ENCODE results near the gene SYK.

DNA sequence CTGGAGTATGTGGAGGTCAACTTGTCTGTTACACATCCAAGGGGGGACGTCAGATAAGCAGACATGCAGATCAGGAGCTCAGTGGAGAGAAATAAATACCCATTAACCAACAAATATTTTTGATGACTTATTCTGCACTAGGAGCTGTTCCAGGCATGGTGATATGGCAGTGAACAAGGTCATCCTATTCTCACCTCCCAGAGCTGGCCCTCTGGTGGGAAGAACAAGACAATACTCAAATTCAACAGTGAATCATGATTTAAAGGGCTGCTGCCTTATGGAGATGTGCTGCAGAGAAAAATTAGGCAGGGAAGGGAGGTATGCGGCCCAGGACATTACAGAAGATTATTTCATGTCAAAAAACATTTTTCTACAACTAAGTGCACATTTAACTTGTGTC lies 36.5 kb downstream of the SYK start:
- TF ChIP-seq, protein P1, sequence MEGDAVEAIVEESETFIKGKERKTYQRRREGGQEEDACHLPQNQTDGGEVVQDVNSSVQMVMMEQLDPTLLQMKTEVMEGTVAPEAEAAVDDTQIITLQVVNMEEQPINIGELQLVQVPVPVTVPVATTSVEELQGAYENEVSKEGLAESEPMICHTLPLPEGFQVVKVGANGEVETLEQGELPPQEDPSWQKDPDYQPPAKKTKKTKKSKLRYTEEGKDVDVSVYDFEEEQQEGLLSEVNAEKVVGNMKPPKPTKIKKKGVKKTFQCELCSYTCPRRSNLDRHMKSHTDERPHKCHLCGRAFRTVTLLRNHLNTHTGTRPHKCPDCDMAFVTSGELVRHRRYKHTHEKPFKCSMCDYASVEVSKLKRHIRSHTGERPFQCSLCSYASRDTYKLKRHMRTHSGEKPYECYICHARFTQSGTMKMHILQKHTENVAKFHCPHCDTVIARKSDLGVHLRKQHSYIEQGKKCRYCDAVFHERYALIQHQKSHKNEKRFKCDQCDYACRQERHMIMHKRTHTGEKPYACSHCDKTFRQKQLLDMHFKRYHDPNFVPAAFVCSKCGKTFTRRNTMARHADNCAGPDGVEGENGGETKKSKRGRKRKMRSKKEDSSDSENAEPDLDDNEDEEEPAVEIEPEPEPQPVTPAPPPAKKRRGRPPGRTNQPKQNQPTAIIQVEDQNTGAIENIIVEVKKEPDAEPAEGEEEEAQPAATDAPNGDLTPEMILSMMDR (IDR thresholded peaks at IDR 0.05 in 4 of 5, conservative IDR thresholded peaks at IDR 0.05 in 1 of 5) = no peak
- no peak for TF ChIP-seq POLR2A (IDR thresholded peaks at IDR 0.05)
